NCI-H146 treated with DMSO at 0.1 percent for 48 hours (cell line): ENCODE results near the gene ADRA1B.

Experiments used
- DNase-seq: peaks from one replicate; lab custom pipeline; 2025; ENCODE audit not compliant: unreplicated experiment; lab: John Stamatoyannopoulos, UW

Gene ADRA1B

DNA sequence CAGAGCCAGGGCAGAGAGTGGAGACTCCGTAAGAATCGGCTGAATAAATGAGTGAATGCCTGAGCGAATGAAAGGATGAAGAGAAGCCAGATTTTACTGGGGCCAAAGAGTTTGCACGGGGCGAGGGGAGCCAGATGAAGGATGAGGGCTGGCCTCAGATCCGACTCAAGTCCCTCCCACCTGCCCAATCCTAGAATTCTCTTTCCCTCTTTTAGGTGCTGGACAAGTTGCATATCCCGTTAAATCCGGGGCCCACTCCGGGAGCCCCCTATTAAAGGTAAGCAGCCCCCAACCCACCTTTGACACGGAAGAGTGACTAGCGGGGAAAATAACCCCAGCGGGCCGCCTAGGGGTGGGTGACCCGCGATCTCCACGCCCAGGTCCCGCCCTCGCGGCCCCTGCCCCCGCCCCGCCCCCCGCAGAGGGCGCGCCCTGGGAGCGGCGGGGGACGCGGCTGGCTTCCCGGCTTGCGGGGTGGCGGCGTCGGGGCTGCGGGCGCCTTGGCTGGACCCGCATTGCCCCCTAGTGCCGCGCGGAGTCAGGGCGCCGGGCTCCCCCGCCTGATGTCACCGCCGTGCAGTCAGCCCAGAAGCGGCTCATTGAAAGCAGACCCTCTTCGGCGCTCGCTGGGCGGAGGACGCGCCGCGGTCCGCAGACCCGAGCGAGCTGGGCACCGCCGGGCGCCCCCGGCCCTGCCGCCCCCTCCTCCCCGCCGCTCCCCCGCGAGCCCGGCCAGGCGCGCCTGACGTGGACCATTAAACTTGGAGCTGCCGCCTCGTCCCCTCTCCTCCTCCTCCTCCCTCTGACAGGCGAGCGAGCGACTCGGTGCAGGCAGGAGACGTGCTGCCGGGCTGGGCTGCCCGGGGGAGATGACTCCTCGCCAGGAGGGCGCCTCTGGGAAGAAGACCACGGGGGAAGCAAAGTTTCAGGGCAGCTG, at the start of gene ADRA1B:
Gene ADRA1B, plus strand, starts transcription at position 579 of the 937 bp plus-strand sequence. CDS start 424 bp downstream, outside the sequence.
- DNase-seq, result no peak

DNA sequence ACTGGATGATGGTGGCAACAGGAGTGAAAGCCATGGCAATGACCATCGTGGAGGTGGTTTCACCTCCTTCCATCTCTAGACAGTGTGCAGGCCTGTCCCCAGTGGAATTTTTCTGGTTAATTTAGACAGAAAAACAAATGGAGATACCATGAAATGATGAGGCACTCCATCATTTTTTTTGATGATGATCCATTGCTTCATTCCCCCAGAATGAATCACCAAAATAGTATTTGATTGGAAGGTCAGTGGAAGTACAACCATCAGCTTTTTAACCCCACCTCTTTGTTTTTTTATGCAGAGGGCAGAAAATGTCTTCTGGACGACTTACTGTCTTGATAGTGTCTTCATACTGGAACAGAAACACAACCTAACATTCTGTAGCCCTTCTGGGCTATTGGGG, 42.6 kb upstream of the ADRA1B start:
- no peak for DNase-seq

DNA sequence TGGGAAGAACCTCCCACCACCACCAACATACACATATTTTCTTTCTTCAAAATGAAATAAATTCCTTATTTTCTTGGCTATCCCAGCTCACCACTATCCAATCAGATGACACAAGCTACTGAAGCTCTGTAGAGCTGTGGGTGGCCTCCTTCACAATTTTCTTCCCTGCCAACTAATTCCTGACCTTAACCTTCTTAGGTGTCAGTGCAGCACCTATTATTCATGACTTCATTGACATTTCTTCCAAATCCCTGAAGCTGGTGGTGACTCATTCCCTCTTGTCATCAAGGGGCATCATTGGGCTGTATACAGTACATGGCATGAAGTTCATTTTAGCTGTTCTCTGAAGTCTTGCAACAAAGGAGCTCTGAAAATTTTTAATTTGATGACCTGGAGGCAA, 42.0 kb upstream of the ADRA1B start:
- no peak for DNase-seq

DNA sequence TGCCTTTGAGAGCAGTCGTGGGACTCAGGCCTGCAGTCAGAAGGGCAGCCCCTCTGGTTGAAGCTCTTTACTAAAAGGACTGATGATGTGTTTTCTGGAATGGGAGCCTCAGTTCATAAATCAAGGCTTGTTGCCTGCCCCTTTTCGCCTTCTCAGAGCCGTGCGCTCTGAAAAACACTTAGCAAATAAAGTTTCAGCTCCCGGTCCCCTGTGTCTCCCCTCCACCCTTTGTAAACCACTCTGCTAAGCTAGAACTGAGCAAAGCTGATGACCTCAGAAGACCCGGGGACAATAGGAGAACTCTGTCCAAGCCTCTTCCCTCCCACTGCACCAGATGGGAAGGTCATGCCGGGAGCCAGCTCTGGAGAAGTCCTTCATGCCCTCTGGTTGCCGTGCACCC, 39.3 kb upstream of the ADRA1B start:
- no peak for DNase-seq

DNA sequence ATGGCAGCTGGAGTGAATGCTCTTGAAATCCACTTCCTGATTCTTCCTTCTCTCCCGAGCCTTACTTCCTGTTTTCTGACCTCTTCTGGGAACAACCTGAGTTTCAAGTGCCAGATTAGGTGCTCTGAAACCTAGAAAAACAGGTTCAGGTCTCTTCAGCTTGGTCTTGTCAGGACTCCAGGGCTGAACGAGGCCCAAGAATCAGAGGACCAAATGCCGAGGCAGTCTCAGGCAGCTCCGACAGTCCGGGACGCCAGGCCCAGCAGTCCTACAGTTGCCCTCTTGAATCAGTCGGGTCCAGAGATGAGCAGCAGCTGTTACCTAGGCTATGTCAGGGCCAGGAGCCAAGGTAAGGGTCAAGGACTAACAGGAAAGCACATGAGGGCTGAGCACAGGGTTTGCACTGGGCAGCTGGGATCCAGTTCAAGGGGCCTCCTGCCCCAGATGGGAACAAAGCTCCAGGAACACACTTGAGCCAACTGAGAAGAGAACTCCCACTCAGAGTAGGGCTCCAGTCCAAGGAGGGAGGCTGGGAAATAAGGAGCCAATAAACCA, 38.3 kb upstream of the ADRA1B start:
- no peak for DNase-seq

DNA sequence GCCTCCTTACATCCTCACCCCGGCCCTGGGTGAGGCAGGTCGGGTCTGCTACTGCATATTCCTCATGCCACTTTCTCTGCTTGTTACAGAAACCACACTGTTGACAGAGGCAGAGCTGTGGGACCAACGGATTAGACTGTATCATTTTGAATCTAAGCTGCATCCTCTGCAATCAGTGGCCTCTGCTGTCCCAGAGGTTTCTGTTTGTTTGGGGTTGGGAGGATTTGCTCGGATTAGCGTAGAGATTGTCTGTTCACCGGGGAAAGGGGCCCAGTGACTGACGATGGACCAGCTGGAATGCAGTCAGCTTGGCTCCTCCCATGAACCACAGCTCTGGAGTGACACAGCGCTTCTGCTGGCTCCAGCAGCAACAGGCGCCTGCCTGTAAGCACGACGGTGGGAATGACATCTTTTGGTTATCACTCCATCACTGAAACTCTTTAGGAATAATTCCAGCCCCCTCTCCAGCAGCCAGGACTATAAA, 37.3 kb upstream of the ADRA1B start:
- DNase-seq, result no peak

DNA sequence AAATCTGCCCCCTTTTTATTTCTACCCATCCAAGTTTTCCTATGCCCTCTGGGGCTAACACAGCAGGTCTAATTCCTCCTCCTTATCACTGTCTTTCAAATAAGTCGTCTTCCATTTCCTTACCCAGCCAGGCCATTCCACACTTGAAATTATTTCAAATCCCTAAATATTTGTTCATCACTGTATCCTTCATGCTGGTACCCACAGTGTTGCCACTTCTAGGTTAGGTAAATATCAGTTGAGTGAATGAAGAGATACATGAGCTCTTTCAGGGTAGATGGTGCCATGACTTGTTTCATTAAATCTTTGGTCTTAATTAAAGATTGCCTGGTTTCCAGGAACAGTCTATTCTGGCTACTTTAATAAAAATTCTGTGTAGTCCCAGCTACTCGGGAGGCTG, 35.6 kb upstream of the ADRA1B start:
- no peak for DNase-seq

DNA sequence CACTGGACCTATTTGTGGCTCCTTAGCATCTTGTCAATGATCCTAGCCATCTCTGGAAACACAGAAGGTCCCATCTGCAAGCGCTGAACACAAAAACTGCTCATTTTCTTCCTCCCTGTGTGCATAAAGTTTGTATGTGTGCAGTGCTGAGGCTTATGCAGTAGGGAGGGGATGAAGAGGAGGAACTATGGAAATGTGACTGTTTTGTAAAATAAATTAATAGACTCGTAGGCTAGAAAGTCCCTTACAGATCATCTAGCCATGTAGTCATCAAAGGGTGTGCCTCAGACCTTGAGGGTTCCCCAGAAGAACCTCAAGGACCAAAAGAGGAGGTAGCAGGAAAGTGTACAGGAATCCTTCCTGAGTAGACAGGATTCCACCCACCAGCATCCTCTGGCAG, 34.3 kb upstream of the ADRA1B start:
- DNase-seq, result no peak

DNA sequence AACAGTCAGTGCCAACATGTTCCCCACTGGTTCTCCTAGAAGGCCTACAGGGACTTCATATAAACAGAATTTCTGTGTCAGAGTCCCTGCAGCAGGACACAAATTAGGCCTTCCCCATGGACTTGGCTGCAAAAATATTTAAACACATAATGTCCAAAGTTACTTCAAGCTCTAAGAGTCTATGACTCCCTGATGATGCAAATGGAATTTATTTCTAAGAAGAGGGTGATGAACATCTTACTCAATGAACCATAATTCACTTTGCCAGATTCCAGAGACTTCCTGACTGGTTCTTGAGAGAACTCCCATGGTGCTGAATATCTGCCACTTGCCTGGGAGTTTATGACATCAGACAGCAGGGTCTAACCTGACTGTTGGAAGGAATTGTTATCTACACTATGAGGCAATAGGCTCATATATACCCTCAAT, 32.7 kb upstream of the ADRA1B start:
- DNase-seq, result no peak

DNA sequence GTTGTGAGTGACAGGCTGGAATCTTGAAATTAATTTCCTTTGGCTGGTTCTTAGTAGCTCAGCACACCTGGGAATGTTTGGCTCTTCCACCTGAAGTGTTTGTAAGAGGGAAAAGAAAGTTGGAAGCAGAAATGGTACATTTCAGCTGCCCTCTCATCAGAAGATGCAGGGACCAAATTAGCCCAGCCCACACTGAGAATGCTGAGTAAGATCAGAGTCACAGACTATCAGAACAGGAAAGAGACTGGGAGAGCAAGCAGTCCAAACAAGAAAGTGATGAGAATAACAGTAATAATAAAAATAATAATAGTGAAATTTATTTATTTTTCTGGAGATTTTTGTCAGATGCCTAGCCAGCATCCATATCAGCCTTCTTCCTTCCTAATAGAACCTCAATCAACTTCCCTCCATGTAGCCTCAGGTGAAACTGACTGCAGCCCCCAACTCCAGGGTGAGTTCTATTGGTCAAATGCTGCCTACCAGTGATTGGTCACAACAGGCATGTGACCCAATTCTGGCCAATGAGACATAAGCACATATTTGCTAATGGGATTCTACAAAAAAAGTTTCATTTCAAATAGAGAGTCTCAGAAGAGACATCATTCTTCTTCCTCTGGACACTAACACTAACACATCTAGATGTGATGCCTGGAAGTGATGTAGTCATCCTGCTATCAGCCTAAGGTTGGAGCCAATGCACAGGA, 31.2 kb upstream of the ADRA1B start:
- DNase-seq, result no peak

DNA sequence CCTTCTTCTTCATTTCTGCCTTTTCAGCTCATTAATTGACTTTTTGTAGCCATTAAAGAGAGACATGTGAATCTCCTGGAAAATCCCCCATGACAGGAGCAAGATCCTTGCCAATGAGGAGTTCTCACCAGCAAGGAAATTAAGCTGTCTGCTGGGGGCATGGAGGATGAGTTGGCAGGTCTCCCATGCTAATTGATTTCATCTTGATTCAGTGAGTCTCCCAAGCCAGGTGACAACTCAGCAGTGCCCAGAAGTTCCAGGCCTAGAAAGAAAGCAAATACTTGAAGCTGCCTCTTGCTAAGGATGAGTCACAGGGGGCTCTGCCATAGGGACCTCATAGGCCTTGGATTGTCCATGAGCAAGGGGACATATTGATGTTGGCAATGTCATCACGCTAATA, 30.0 kb upstream of the ADRA1B start:
- no peak for DNase-seq

DNA sequence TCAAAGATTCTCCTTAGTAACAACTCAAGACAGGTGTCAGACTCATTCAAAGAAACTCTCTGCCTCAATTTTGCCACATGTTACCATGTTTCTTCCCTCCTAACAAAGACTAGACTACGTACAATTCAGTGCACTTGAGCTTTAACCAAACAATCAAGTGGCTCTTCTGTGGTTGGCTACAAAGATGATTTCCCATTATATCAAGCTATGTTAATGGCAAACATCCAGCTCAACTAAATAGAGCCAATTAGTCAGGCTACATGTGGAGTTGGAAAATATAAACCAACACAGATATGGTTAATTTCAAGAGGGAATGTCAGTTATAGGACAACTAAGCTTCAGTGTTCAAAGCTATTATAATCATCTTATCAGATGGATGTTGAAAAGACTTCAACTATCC, 29.2 kb upstream of the ADRA1B start:
- no peak for DNase-seq

DNA sequence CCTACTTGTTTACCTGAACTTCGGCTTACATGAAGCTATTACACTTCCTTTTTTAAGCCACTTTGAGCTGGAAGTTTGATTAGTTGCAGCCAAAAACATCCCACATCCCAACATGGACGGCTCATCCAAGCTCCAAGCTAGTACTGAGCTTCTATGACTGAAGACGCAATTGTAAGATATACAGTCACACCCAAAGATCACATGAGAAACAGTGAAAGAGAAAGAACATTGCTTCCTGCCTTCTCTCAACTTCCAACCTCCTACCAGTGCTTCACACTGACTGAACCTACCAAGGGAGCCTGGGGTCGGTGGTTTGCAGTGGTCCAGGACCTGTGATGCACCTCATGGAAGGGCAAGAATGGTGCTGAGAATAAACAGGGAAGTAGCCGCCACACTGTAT, 27.4 kb upstream of the ADRA1B start:
- DNase-seq, result no peak

DNA sequence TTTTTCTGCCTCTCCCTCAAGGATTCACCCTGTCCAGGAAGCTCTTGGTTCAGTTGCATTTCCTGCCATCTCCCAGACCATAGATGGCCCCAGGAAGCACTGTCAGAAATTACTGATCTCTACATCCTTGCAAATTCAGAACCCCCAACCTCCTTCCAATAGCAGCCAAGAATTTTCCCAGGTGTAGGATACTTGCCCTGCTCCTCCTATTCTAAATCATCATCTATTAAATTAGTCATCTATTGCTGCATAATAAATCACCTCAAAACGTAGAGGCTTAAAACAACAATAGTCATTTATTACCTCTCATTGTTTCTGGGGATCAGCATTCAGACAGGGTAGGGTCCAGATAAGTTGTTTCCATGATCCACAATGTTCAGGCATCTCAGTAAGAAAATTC, 26.1 kb upstream of the ADRA1B start:
- no peak for DNase-seq

DNA sequence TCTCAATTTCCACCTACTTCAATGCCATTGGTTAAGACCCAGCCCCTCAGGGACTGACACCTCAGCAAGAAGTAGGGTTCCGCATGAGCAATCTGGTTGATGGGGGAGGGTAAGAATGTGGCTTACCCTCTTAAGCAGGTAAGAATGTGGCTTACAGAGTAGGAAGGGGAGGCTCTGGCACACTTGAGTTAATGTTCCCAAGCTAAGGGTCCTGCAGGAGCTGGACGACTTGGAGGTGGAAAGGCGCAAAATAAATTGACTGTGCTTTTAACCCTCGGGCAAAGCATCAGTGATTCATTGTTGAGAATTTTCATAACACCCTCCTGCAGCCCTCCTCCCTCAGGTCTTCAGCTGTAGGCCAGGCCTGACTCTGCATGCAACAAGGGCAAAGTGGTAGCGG, 24.9 kb upstream of the ADRA1B start:
- no peak for DNase-seq

DNA sequence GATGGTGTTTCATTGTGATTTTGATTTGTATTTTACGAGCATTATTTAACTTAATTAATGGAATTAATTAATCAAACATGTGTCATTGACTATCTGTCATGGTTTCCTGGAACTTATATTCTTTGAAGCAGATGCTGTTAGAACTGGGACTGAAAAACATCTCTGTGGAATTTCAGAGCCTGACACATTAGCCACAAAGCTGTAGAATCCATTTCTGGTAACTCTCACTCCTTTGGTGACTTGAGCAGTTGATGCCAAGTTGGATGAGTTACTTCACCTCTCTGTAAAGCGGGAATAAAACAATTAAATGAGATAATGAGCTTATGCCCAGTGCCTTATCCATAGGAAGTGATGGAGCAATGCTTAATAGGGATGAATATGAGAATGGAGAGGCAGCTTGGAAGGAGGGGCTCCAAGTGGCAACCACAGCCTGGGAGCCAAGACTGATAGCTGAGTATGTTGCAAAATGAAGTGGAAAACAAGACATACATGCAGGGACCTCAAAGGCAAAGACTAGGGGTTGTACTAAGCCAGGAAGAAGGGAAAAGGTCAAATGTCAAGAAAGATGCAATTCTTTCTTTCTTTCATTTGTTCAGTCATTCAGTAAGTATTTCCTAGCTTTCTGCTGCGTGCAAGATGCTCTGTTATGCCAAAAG, 23.1 kb upstream of the ADRA1B start:
- no peak for DNase-seq

DNA sequence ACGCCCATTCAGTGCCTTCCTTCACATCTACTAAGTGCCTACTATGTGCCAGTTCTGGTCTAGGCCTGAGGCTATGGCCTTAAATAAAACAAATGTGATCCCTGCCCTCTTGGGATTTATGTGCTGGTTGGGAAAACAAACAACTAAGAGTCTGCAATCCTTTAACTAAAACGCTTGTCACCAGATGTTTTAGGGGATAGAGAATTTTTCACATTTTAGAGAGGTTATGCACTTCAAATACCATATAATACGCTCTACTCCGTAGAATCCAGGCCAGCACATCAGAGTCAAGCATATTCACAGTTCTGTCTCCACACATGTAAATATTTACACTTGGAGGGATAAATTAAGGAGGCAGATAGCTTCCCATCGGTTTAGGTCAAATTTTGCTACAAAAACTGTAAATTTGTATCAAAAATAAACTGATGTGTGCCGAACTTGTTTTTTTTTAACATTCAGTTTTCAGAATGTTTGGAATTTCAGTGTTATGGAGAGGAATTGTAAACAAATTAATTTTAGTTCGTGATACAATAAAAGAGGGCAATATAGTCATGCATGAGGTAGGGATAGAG, 22.0 kb upstream of the ADRA1B start:
- DNase-seq, result no peak

DNA sequence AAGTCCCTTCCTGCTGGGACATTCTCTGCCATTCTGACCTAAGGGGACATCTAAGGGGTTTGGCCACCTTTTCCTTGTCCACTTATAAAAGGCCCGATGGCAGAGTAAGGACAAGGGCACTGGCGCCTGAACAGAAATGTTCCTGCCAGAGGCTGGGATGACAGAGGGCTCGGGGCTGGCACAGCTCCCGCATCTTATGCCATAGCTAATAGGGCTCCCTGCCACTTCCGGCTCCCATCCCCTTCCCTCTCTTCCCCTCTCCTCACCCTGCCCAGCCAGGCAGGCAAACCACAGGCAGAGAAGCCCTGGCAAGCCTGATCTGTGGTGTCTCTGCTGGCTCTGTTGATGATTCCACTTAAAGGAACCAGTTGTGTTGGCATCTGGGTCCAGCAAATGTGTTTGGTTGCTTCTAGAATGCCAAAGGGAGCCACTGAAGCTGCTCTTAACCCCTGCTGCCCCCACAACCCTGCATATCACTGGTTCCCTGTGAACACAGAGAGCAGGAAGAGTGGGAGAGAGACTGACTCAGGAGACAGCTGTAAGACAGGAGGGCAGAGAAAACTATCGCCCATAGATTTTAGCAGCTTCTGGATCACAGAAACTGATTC, 18.4 kb upstream of the ADRA1B start:
- no peak for DNase-seq

DNA sequence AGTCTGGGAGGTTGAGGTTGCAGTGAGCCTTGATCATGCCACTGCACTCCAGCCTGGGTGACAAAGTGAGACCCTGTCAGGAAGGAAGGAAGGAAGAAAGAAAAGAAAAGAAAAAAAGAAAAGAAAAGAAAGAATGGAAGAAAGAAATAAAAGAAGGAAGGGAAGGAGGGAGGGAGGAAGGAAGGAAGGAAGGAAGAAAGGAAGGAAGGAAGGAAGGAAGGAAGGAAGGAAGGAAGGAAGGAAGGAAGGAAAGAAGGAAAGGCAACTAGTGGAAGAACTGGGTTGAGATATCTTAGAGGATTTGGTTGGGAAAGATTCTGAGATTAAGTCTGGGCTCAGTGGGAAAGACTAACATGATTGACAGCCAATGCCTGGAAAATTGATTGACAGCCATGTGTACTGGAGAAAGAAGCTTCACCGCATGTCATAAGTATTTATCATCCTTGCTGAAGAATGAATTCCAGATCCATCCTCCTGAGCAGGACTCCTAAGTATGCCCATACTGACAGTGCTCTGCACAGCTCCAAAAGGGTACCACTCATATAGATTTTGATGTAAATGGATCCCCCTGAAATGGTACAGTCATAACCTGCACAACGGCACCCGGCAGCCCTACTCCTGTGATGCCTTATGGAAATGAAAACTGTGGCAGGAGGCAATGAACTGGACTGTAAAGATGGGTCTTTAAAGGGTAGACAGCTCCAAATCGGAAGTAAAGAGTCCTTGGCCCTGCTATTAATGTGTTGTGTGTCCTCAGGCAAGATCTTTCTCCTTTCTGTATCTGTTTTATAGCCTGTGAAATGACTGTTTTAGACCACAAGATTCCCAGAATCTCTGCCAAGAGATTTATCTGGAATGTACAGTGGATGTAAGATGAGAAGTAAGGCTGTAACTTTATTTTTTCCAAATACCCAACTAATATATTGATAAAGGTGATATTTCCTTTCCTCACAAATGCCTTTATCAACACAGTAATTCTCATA, 16.9 kb upstream of the ADRA1B start:
- DNase-seq, result no peak
